ENCODE measurements around the gene CNTNAP2. TPM values are rescaled to one million over a fixed set of nuclear protein-coding genes. Genes with fewer than 3 reads are reported as not detected.

CNTNAP2 gene
- total RNA-seq, 2 experiments from 2014 or later: not detected

DNA sequence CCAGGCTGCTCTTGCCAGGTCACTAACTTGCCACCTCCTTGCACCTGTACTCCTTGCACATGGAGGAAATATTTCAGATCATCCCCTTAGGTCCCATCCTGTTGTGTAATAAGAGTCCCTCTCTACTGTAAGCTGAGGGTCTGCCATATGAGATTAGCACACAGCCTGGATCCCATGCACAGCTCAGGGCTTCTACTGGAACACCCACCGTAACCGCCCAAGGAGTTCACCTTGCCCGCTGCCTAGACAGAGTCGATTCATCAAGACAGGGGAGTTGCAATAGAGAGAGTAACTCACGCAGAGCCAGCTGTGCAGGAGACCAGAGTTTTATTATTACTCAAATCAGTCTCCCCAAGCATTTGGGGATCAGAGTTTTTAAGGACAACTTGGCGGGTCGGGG is 1779.5 kb downstream of the CNTNAP2 start:
- ATAC-seq (ENCODE audit: poor library complexity) (no peak), DNase-seq (no peak)
- H3K4me3 ChIP-seq (ENCODE audit: low read length): no peak overlapping the region
- Mint-ChIP-seq H3K4me1 (ENCODE audit: low read depth) (no peaks in the 10 kb centered on the region), H3K36me3 (ENCODE audit: low read depth) (no peaks in the 10 kb centered on the region), H3K4me3 (no peak overlapping the region), H3K27ac (no peak overlapping the region), H3K9me3 (no peaks in the 10 kb centered on the region), H3K27me3 (no peaks in the 10 kb centered on the region)
- intact Hi-C loops (cut with DNase I, micrococcal nuclease): no loop called here
- no peak overlapping the region for H3K27ac ChIP-seq (ENCODE audit: low read depth in 1 of 2, low read length in 2 of 2)
- ChIA-PET CTCF (no interaction called here), POLR2A (no interaction called here)
- H3K9me3 ChIP-seq (ENCODE audit: control insufficient read depth in 1 of 2, insufficient read depth in 1 of 2, low read length in 2 of 2): peaks cover 0 to 4% of the 10 kb centered on the region in 2 experiments
- no peaks in the 10 kb centered on the region for H3K36me3 ChIP-seq (ENCODE audit: insufficient read depth, low read length)
- H3K4me1 ChIP-seq (ENCODE audit: insufficient read depth, low read length): no peaks in the 10 kb centered on the region
- H3K27me3 ChIP-seq (ENCODE audit: control insufficient read depth in 1 of 2, insufficient read depth in 2 of 2, low read length in 2 of 2): no peaks in the 10 kb centered on the region
- TF ChIP-seq, protein P1, sequence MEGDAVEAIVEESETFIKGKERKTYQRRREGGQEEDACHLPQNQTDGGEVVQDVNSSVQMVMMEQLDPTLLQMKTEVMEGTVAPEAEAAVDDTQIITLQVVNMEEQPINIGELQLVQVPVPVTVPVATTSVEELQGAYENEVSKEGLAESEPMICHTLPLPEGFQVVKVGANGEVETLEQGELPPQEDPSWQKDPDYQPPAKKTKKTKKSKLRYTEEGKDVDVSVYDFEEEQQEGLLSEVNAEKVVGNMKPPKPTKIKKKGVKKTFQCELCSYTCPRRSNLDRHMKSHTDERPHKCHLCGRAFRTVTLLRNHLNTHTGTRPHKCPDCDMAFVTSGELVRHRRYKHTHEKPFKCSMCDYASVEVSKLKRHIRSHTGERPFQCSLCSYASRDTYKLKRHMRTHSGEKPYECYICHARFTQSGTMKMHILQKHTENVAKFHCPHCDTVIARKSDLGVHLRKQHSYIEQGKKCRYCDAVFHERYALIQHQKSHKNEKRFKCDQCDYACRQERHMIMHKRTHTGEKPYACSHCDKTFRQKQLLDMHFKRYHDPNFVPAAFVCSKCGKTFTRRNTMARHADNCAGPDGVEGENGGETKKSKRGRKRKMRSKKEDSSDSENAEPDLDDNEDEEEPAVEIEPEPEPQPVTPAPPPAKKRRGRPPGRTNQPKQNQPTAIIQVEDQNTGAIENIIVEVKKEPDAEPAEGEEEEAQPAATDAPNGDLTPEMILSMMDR (IDR thresholded peaks at IDR 0.05): no peak

- H3K9me3 Mint-ChIP-seq: no peaks in the 10 kb centered on the region
- Histone ChIP-seq H3K4me3 (ENCODE audit: low read length) (no peak overlapping the region), H3K9me3 (ENCODE audit: control insufficient read depth in 1 of 2, insufficient read depth in 1 of 2, low read length in 2 of 2) (peaks cover 0 to 12% of the 10 kb centered on the region in 2 experiments), H3K4me1 (ENCODE audit: insufficient read depth, low read length) (no peaks in the 10 kb centered on the region), H3K27me3 (ENCODE audit: control insufficient read depth in 1 of 2, insufficient read depth in 2 of 2, low read length in 2 of 2) (no peaks in the 10 kb centered on the region), H3K36me3 (ENCODE audit: insufficient read depth, low read length) (no peaks in the 10 kb centered on the region), H3K27ac (ENCODE audit: low read depth in 1 of 2, low read length in 2 of 2) (no peak overlapping the region)
- H3K27me3 Mint-ChIP-seq: no peaks in the 10 kb centered on the region
- no peaks in the 10 kb centered on the region for H3K4me1 Mint-ChIP-seq (ENCODE audit: low read depth)
- H3K27ac Mint-ChIP-seq: no peak overlapping the region
- DNase-seq (no peak), ATAC-seq (ENCODE audit: poor library complexity) (no peak)
- intact Hi-C loops (cut with DNase I, micrococcal nuclease): no loop called here
- TF ChIP-seq, protein P1 (IDR thresholded peaks at IDR 0.05): no peak
- ChIA-PET CTCF (no interaction called here), POLR2A (no interaction called here)
- no peaks in the 10 kb centered on the region for H3K36me3 Mint-ChIP-seq (ENCODE audit: low read depth)
- no peak overlapping the region for H3K4me3 Mint-ChIP-seq
Measured at GRCh38 chr7:147903536-147904218, 1787.1 kb downstream of the CNTNAP2 start.

- no peaks in the 10 kb centered on the region for H3K9me3 Mint-ChIP-seq
- no peaks in the 10 kb centered on the region for H3K4me1 Mint-ChIP-seq (ENCODE audit: low read depth)
- CTCF ChIA-PET: no interaction called here
- Histone ChIP-seq H3K4me3 (ENCODE audit: low read length) (no peak overlapping the region), H3K27me3 (ENCODE audit: control insufficient read depth in 1 of 2, insufficient read depth in 2 of 2, low read length in 2 of 2) (no peaks in the 10 kb centered on the region), H3K27ac (ENCODE audit: low read depth in 1 of 2, low read length in 2 of 2) (no peak overlapping the region), H3K9me3 (ENCODE audit: control insufficient read depth in 1 of 2, insufficient read depth in 1 of 2, low read length in 2 of 2) (peaks cover 0 to 12% of the 10 kb centered on the region in 2 experiments), H3K4me1 (ENCODE audit: insufficient read depth, low read length) (no peaks in the 10 kb centered on the region), H3K36me3 (ENCODE audit: insufficient read depth, low read length) (no peaks in the 10 kb centered on the region)
- no peaks in the 10 kb centered on the region for H3K36me3 Mint-ChIP-seq (ENCODE audit: low read depth)
- H3K4me3 Mint-ChIP-seq: no peak overlapping the region
- TF ChIP-seq, protein P1 (IDR thresholded peaks at IDR 0.05): no peak
- H3K27me3 Mint-ChIP-seq: no peaks in the 10 kb centered on the region
- no peak for ATAC-seq (ENCODE audit: poor library complexity)
- no peak overlapping the region for H3K27ac Mint-ChIP-seq
- no peak for DNase-seq
- POLR2A ChIA-PET: no interaction called here
- intact Hi-C loops (cut with DNase I, micrococcal nuclease): no loop called here
Measured at GRCh38 chr7:147904219-147904576, 1787.6 kb downstream of the CNTNAP2 start.

Data from CD4-positive, alpha-beta T cell (primary cell).